D721Med (cell line): ENCODE data around the gene CTU1.

Experiments
- DNase-seq: peaks from one replicate; pipeline ENCODE4 v3.0.0; 2011; ENCODE audit warnings: low spot score; ENCODE audit not compliant: insufficient read length
- FAIRE-seq: peaks from 2 replicates; lab custom pipeline; 2011; peaks lifted over from hg19 to GRCh38; lab: Jason Lieb, UNC
- TF ChIP-seq, protein P1 (sequence below): IDR thresholded peaks from 2 replicates; pipeline ENCODE4 v1.5.1; 2012; ENCODE audit warnings: mild to moderate bottlenecking, control low read depth; ENCODE audit not compliant: insufficient read depth; ENCODE audit errors: missing control alignments

CTU1 gene

DNA sequence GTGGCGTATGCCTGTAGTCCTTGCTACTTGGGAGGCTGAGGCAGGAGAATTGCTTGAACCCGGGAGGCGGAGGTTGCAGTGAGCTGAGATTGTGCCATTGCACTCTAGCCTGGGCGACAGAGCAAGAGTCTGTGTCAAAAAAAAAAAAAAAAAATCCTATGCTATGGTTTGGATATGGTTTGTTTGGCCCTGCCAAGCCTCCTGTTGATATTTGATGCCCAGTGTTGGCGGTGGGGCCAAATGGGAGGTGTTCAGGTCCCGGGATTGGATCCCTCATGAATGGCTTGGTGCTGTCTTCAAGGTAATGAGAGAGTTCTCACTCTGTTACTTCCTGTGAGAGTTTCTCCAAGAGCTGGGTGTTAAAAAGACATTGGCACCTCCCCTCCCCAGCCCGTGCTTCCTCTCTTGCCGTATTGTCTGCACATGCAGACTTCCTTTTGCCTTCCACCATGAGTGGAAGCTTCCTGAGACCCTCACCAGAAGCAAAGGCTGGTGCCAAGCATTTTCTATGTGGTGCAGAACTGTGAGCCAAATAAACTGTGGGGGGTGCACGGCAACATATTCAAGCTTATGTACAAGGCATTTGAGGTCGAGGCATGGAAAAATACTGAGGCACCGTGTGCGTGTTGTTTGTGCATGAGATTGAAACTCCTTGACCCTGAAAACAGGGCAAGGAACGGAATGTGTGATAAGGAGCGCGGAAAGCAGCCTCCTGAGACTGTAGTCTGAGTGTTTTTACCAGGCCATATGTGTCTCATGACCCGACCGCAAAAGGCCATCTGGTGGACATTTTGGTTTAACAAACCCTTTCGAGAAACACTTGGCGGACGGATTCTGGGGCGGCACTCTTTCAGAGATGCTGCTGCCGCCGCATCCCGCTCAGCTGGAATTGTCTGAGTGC, 23.8 kb upstream of the CTU1 start:
- TF ChIP-seq, protein P1, sequence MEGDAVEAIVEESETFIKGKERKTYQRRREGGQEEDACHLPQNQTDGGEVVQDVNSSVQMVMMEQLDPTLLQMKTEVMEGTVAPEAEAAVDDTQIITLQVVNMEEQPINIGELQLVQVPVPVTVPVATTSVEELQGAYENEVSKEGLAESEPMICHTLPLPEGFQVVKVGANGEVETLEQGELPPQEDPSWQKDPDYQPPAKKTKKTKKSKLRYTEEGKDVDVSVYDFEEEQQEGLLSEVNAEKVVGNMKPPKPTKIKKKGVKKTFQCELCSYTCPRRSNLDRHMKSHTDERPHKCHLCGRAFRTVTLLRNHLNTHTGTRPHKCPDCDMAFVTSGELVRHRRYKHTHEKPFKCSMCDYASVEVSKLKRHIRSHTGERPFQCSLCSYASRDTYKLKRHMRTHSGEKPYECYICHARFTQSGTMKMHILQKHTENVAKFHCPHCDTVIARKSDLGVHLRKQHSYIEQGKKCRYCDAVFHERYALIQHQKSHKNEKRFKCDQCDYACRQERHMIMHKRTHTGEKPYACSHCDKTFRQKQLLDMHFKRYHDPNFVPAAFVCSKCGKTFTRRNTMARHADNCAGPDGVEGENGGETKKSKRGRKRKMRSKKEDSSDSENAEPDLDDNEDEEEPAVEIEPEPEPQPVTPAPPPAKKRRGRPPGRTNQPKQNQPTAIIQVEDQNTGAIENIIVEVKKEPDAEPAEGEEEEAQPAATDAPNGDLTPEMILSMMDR: no peak
- no peak for FAIRE-seq
- no peak for DNase-seq

DNA sequence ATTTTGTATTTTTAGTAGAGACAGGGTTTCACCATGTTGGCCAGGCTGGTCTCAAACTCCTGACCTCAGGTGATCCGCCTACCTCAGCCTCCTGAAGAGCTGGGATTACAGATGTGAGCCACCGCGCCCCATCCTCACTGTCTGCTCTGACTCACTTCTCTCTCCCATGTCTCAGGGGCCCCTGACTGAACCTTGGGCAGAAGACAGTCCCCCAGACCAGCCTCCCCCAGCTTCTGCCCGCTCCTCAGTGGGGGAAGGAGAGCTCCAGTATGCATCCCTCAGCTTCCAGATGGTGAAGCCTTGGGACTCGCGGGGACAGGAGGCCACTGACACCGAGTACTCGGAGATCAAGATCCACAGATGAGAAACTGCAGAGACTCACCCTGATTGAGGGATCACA, 21.5 kb upstream of the CTU1 start:
- TF ChIP-seq, protein P1: no peak
- no peak for FAIRE-seq
- no peak for DNase-seq

DNA sequence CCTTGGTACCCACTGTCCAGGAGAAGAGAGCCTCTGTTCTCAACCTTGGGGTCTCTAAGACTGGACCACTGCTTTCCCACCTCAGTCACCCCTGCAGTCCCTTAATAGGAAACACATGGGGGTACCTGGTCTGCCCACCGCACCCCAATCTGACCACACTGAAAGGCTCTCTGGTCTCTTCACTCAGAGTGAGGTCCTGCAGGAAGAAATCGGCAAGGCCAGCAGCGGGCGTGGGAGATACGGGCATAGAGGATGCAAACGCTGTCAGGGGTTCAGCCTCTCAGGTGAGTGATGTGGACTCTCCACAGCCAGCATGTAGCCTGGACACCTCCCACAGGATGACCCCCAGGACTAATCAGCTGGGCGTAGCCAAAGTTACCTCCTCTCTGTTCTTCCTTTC, 20.0 kb upstream of the CTU1 start:
- DNase-seq (no peak), FAIRE-seq (no peak)
- TF ChIP-seq, protein P1: no peak

DNA sequence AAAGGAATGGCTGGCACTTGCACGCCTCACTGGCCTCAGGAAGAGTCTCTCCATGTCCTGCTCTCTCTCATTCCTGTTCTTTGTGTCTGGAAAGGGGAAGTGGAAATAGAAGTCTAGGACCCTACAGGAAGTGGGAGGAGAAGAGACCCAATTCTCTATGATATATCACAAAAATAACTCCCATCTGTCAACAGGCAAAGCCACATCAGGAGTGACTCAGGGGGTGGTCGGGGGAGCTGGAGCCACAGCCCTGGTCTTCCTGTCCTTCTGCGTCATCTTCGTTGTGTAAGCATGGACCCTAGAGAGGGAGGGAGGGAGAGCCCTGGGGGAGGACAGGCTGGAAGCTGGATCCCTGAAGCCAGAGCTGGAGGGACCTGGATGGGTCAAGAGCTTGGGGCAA, 19.5 kb upstream of the CTU1 start:
- TF ChIP-seq, protein P1: no peak
- DNase-seq: no peak
- no peak for FAIRE-seq

DNA sequence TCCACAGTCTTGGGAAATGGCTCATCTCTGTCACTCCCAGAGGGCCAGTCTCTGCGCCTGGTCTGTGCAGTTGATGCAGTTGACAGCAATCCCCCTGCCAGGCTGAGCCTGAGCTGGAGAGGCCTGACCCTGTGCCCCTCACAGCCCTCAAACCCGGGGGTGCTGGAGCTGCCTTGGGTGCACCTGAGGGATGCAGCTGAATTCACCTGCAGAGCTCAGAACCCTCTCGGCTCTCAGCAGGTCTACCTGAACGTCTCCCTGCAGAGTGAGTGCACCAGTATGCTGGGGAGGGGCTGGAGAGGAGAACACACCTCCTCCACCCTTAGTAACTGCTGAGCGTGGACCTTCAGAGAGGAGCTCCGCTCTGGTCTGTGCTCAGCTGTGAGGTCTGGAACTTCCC, 18.8 kb upstream of the CTU1 start:
- TF ChIP-seq, protein P1: no peak
- no peak for DNase-seq
- no peak for FAIRE-seq

DNA sequence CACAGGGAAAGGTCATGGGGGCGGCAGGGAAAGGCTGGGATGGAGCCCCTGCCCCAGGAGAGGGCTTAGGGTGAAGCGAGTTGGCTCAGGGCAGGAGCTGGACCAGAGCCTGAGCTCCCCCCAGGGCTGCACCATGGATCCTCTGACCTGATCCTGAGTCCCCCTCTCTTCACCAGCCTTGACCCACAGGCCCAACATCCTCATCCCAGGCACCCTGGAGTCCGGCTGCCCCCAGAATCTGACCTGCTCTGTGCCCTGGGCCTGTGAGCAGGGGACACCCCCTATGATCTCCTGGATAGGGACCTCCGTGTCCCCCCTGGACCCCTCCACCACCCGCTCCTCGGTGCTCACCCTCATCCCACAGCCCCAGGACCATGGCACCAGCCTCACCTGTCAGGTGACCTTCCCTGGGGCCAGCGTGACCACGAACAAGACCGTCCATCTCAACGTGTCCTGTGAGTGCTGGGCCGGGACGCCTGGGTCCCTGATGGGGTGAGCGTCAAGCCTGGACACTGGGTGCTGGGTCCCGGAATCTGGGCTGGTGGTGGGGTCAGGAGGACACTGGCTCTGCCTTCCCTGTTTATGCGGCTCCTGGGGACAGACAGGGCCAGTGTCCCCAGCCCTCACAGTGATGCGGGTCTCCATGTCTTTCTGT, 17.3 kb upstream of the CTU1 start:
- TF ChIP-seq, protein P1: no peak
- no peak for FAIRE-seq
- no peak for DNase-seq

DNA sequence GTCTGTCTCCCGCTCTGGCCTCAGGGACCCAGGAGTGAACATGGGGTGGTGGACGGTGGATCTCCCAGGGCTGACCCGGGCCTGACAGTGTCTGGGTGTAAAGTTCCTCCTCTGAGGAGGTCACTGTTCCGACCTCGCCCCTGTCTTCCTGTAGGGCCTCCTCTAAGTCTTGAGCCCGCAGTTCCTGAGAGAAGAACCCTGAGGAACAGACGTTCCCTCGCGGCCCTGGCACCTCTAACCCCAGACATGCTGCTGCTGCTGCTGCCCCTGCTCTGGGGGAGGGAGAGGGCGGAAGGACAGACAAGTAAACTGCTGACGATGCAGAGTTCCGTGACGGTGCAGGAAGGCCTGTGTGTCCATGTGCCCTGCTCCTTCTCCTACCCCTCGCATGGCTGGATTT, 16.5 kb upstream of the CTU1 start, which contains the start of gene SIGLEC9:
TSS of gene SIGLEC9 (plus strand) at position 178 of the 400 bp plus-strand sequence. CDS start at position 247, 69 bp downstream.
- TF ChIP-seq, protein P1: no peak
- no peak for FAIRE-seq
- DNase-seq: no peak
